ENCODE data around the gene CTSL. TPM values are rescaled to one million over a fixed set of nuclear protein-coding genes. Genes with fewer than 3 reads are reported as not detected.
"Not testable (repeated sequence)": the region's sequence is repeated elsewhere in the genome, so short reads cannot be mapped to it uniquely, and the experiment has no call there.

Gene CTSL
- total RNA-seq, 1 experiment from 2014 or later: 32.2 TPM

GRCh38 chr9:87751423-87751822, 25.5 kb downstream of the CTSL start:
- no peak overlapping the region for H3K27ac Mint-ChIP-seq (ENCODE audit: unreplicated experiment)
- no peaks in the 10 kb centered on the region for H3K4me1 Mint-ChIP-seq (ENCODE audit: low read depth, unreplicated experiment)
- BruUV-seq (replicated peaks): no TSS peak
- no peaks in the 10 kb centered on the region for H3K36me3 Mint-ChIP-seq (ENCODE audit: insufficient read depth, unreplicated experiment)
- CTCF ChIA-PET: no interaction called here
- TF ChIP-seq CTCF (IDR thresholded peaks at IDR 0.05; ENCODE audit: unreplicated experiment): no peak
- no peak for DNase-seq
- H3K4me3 Mint-ChIP-seq (ENCODE audit: low read depth, unreplicated experiment): no peak overlapping the region
- no peaks in the 10 kb centered on the region for H3K9me3 Mint-ChIP-seq (ENCODE audit: low read depth, unreplicated experiment)
- H3K27me3 Mint-ChIP-seq (ENCODE audit: unreplicated experiment): no peaks in the 10 kb centered on the region
- intact Hi-C loops (cut with micrococcal nuclease; ENCODE audit: unreplicated experiment): no loop called here

DNA sequence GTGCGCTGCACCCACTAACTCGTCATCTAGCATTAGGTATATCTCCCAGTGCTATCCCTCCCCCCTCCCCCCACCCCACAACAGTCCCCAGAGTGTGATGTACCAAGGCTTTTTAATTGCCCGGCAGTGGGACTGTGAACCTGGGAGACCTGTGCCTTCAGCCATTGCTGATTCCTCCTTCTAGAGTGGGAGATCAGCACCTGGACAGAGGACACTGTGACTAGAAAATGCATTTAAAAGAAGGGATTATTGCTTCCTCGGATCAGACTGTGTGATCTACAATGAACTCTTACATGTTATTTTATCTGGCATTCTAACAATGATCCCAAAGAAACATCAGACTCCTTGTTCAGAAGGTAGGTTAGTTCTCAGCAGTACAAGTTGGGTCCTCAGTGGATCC, 25.9 kb downstream of the CTSL start:
- no peaks in the 10 kb centered on the region for H3K36me3 Mint-ChIP-seq (ENCODE audit: insufficient read depth, unreplicated experiment)
- H3K27ac Mint-ChIP-seq (ENCODE audit: unreplicated experiment): no peak overlapping the region
- BruUV-seq (replicated peaks): no TSS peak
- H3K9me3 Mint-ChIP-seq (ENCODE audit: low read depth, unreplicated experiment): no peaks in the 10 kb centered on the region
- intact Hi-C loops (cut with micrococcal nuclease; ENCODE audit: unreplicated experiment): no loop called here
- no peak for TF ChIP-seq CTCF (IDR thresholded peaks at IDR 0.05; ENCODE audit: unreplicated experiment)
- CTCF ChIA-PET: no interaction called here
- H3K27me3 Mint-ChIP-seq (ENCODE audit: unreplicated experiment): no peaks in the 10 kb centered on the region
- H3K4me3 Mint-ChIP-seq (ENCODE audit: low read depth, unreplicated experiment): no peak overlapping the region
- no peak for DNase-seq
- no peaks in the 10 kb centered on the region for H3K4me1 Mint-ChIP-seq (ENCODE audit: low read depth, unreplicated experiment)

DNA sequence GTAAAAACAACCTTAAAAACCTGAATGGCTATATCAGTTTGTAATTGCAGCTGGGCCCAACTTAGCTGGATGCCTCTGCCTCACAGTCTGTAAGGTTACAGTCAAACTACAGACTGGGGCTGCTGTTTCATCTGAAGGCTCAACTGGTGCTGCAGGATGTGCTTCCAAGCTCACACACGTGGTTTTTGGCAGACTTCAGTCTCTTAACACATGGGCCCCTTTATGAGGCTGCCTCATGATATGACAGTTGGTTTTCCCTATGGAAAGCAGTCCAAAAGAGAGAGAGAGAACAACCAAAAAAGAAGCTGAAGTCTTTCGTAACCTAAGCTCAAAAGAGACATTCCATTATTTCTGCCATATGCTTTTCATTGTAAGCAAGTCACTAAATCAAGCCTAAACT, 27.4 kb downstream of the CTSL start:
- CTCF ChIA-PET: no interaction called here
- intact Hi-C loops (cut with micrococcal nuclease; ENCODE audit: unreplicated experiment): no loop called here
- DNase-seq: no peak
- H3K27me3 Mint-ChIP-seq (ENCODE audit: unreplicated experiment): no peaks in the 10 kb centered on the region
- no TSS peak for BruUV-seq (replicated peaks)
- H3K9me3 Mint-ChIP-seq (ENCODE audit: low read depth, unreplicated experiment): no peaks in the 10 kb centered on the region
- H3K27ac Mint-ChIP-seq (ENCODE audit: unreplicated experiment): no peak overlapping the region
- H3K4me3 Mint-ChIP-seq (ENCODE audit: low read depth, unreplicated experiment): no peak overlapping the region
- no peaks in the 10 kb centered on the region for H3K4me1 Mint-ChIP-seq (ENCODE audit: low read depth, unreplicated experiment)
- no peaks in the 10 kb centered on the region for H3K36me3 Mint-ChIP-seq (ENCODE audit: insufficient read depth, unreplicated experiment)
- no peak for TF ChIP-seq CTCF (IDR thresholded peaks at IDR 0.05; ENCODE audit: unreplicated experiment)

- DNase-seq; H3K27me3 Mint-ChIP-seq (ENCODE audit: unreplicated experiment); H3K4me1 Mint-ChIP-seq (ENCODE audit: low read depth, unreplicated experiment); intact Hi-C loops (cut with micrococcal nuclease; ENCODE audit: unreplicated experiment); CTCF ChIA-PET; H3K36me3 Mint-ChIP-seq (ENCODE audit: insufficient read depth, unreplicated experiment); H3K27ac Mint-ChIP-seq (ENCODE audit: unreplicated experiment); H3K9me3 Mint-ChIP-seq (ENCODE audit: low read depth, unreplicated experiment); H3K4me3 Mint-ChIP-seq (ENCODE audit: low read depth, unreplicated experiment); BruUV-seq (replicated peaks): not testable (repeated sequence)
These were observed 32.4 kb downstream of the CTSL start for GRCh38 chr9:87758330-87758729.

- H3K4me1 Mint-ChIP-seq (ENCODE audit: low read depth, unreplicated experiment); CTCF ChIA-PET; BruUV-seq (replicated peaks); H3K27me3 Mint-ChIP-seq (ENCODE audit: unreplicated experiment); DNase-seq; H3K9me3 Mint-ChIP-seq (ENCODE audit: low read depth, unreplicated experiment); H3K27ac Mint-ChIP-seq (ENCODE audit: unreplicated experiment); H3K36me3 Mint-ChIP-seq (ENCODE audit: insufficient read depth, unreplicated experiment); intact Hi-C loops (cut with micrococcal nuclease; ENCODE audit: unreplicated experiment); H3K4me3 Mint-ChIP-seq (ENCODE audit: low read depth, unreplicated experiment): not testable (repeated sequence)
These were observed 34.1 kb downstream of the CTSL start for GRCh38 chr9:87759980-87760379.

All from Calu3 (cell line).